Measurements from ENCODE around the gene RAPGEF5.

Gene RAPGEF5

DNA sequence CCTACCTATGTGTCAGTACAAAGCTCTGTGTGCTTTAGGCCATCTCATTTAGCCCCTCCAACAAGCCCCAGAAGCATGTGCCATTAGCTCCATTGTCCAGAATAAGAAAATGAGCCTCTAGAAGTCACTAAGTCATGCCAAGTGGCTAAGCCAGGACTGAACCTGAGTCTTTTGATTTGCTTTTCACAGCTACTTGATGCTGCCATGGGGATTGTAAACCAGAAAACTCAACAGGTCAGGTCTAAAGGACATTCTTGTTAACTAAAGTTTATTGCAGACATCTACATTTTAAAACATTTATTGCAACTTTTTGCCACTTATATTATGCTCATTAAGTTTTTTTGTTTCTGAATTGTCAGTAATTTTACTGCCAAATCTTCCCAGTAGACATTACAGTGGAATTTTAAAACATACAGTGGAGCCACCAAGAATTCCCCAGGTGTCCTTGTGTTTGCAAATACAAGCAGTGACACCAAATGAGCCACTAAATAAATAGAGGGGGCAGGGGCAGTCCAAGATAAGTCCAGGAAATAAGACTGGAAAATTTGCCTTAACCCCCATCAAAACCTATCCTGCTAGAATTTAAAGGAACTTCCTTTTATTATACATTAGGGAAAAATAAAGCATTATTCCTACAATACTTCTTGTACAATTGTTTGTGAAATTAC, 115.9 kb downstream of the RAPGEF5 start:
- TF ChIP-seq EZH2 (optimal IDR thresholded peaks at IDR 0.05; ENCODE audit: low read depth, low read length), result no peak
- Histone ChIP-seq H3K4me2 (ENCODE audit: low read depth, low read length) (no peak overlapping the region), H3K9me3 (replicated peaks; ENCODE audit: insufficient read depth, low read length) (no peaks in the 10 kb centered on the region), H3F3A (ENCODE audit: insufficient read depth, low read length) (no peaks in the 10 kb centered on the region), H3K9me2 (replicated peaks; ENCODE audit: insufficient read depth, low read length) (no peaks in the 10 kb centered on the region), H3K27ac (ENCODE audit: low read length) (no peak overlapping the region), H3K9ac (ENCODE audit: low read length) (no peak overlapping the region), H2AFZ (ENCODE audit: low read length) (no peak overlapping the region), H3K36me3 (replicated peaks; ENCODE audit: insufficient read depth, low read length) (no peaks in the 10 kb centered on the region), H4K20me1 (ENCODE audit: insufficient read depth, low read length) (no peaks in the 10 kb centered on the region), H3K79me2 (ENCODE audit: low read length) (no peaks in the 10 kb centered on the region), H3K27me3 (replicated peaks; ENCODE audit: insufficient read depth, low read length) (no peaks in the 10 kb centered on the region), H3K4me1 (ENCODE audit: low read length) (no peaks in the 10 kb centered on the region), H3K4me3 (ENCODE audit: low read length) (no peak overlapping the region)
- no peak for DNase-seq

DNA sequence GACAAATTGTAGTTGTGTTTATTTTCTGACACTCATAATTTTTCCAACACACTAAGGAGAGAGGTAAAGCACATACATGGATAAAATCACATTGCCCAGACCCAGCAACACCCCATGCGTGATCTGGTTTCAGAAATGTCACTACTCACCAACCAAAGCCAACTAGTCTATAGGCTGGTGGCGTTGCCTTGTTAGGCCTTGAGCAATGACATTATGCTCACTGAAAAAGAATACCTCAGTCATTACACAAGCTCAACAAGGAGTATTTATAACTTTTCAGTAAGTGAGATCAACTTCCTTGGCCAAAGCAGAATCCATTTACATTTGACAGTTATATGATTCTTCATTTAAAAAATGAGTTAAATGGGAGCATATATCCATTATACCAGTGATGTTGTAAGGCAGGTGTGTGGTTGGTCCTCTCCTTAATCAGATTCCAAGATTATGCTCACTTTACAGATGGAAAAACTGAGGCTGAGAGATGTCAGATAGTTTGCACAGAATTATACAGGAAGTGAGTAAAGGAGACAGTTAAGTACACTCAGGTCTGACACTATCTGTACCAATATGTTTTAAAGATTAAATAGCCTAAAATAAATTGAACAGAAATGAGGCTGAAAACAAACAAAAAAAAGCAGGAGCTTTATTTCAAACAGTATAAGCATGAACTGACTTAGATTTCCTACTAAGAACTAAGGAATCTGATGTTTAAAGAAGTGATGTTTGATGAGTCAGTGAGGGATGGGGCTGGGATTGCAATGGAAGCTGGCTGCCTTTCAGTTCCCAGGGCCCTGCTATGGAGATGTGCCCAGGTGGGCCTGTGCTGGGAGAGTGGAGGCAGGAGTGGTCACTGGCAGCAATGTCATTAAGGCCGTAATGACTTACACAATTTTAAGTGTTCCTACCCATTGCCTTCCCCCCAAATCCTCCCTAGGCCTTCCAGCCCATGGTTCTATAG, 118.3 kb downstream of the RAPGEF5 start:
- no peak overlapping the region for H3K9ac ChIP-seq (ENCODE audit: low read length)
- H3K4me1 ChIP-seq (ENCODE audit: low read length), result no peaks in the 10 kb centered on the region
- H3K9me2 ChIP-seq (replicated peaks; ENCODE audit: insufficient read depth, low read length), result no peaks in the 10 kb centered on the region
- H2AFZ ChIP-seq (ENCODE audit: low read length), result no peak overlapping the region
- DNase-seq, result no peak
- no peaks in the 10 kb centered on the region for H4K20me1 ChIP-seq (ENCODE audit: insufficient read depth, low read length)
- H3K4me3 ChIP-seq (ENCODE audit: low read length), result no peak overlapping the region
- no peaks in the 10 kb centered on the region for H3K27me3 ChIP-seq (replicated peaks; ENCODE audit: insufficient read depth, low read length)
- TF ChIP-seq EZH2 (optimal IDR thresholded peaks at IDR 0.05; ENCODE audit: low read depth, low read length) (no peak), EZH2phosphoT487 (IDR thresholded peaks at IDR 0.05; ENCODE audit: low read length) (no peak)
- TF ChIP-seq, protein P1, sequence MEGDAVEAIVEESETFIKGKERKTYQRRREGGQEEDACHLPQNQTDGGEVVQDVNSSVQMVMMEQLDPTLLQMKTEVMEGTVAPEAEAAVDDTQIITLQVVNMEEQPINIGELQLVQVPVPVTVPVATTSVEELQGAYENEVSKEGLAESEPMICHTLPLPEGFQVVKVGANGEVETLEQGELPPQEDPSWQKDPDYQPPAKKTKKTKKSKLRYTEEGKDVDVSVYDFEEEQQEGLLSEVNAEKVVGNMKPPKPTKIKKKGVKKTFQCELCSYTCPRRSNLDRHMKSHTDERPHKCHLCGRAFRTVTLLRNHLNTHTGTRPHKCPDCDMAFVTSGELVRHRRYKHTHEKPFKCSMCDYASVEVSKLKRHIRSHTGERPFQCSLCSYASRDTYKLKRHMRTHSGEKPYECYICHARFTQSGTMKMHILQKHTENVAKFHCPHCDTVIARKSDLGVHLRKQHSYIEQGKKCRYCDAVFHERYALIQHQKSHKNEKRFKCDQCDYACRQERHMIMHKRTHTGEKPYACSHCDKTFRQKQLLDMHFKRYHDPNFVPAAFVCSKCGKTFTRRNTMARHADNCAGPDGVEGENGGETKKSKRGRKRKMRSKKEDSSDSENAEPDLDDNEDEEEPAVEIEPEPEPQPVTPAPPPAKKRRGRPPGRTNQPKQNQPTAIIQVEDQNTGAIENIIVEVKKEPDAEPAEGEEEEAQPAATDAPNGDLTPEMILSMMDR (IDR thresholded peaks at IDR 0.05; ENCODE audit: low read length), result no peak
- H3K9me3 ChIP-seq (replicated peaks; ENCODE audit: insufficient read depth, low read length), result no peaks in the 10 kb centered on the region
- H3K27ac ChIP-seq (ENCODE audit: low read length), result no peak overlapping the region
- H3K4me2 ChIP-seq (ENCODE audit: low read depth, low read length), result no peak overlapping the region
- H3K36me3 ChIP-seq (replicated peaks; ENCODE audit: insufficient read depth, low read length), result no peaks in the 10 kb centered on the region
- H3K79me2 ChIP-seq (ENCODE audit: low read length), result no peaks in the 10 kb centered on the region
- no peaks in the 10 kb centered on the region for H3F3A ChIP-seq (ENCODE audit: insufficient read depth, low read length)

DNA sequence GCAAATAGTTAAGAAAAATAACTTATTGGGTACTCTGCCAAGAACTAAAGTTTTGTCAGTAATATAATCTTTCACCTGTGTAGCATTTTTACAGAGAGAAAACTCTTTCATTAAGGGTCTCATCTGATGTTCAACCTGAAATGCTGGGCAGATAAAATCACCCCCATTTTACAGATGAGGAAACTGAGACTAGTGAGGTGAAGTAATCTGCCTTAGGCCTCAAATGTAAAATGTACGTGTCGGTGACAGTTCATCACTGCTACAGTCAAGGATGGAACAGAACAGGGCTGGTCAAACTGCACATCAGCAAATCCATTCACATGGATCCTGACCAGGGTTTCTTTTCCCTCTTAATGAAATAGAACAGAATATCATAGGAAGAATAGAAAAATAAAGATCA, 121.8 kb downstream of the RAPGEF5 start:
- Histone ChIP-seq H3K9ac (ENCODE audit: low read length) (no peak overlapping the region), H4K20me1 (ENCODE audit: insufficient read depth, low read length) (no peaks in the 10 kb centered on the region), H3K4me3 (ENCODE audit: low read length) (no peak overlapping the region), H3K9me3 (replicated peaks; ENCODE audit: insufficient read depth, low read length) (no peaks in the 10 kb centered on the region), H3K27ac (ENCODE audit: low read length) (no peak overlapping the region), H3K9me2 (replicated peaks; ENCODE audit: insufficient read depth, low read length) (no peaks in the 10 kb centered on the region), H3K4me1 (ENCODE audit: low read length) (no peaks in the 10 kb centered on the region), H3K36me3 (replicated peaks; ENCODE audit: insufficient read depth, low read length) (no peaks in the 10 kb centered on the region), H3K27me3 (replicated peaks; ENCODE audit: insufficient read depth, low read length) (no peaks in the 10 kb centered on the region), H3K79me2 (ENCODE audit: low read length) (no peaks in the 10 kb centered on the region), H3K4me2 (ENCODE audit: low read depth, low read length) (no peak overlapping the region), H2AFZ (ENCODE audit: low read length) (no peak overlapping the region), H3F3A (ENCODE audit: insufficient read depth, low read length) (no peaks in the 10 kb centered on the region)
- no peak for TF ChIP-seq EZH2phosphoT487 (IDR thresholded peaks at IDR 0.05; ENCODE audit: low read length)
- no peak for TF ChIP-seq EZH2 (optimal IDR thresholded peaks at IDR 0.05; ENCODE audit: low read depth, low read length)
- no peak for DNase-seq

DNA sequence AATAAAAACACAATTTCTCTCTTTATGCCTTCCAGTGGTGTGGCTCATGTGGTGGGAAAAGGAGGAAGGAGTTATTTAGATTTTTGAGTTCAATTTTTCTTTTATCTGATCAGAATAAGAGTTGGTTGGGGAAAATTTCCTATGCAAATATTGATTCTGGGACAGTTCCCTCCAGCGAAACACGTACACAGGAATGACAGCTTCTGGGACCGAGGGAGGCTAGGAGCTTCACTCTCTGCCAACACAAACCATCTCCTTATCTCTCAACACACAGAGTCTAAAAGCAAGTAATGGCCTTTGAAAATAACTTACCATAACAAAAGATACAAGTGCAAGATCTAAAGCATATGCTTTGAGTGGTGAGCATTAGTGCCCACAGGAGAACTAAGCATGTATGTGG, 122.7 kb downstream of the RAPGEF5 start:
- H3K27me3 ChIP-seq (replicated peaks; ENCODE audit: insufficient read depth, low read length), result no peaks in the 10 kb centered on the region
- TF ChIP-seq, protein P1 (IDR thresholded peaks at IDR 0.05; ENCODE audit: low read length), result no peak
- TF ChIP-seq EZH2 (optimal IDR thresholded peaks at IDR 0.05; ENCODE audit: low read depth, low read length) (no peak), EZH2phosphoT487 (IDR thresholded peaks at IDR 0.05; ENCODE audit: low read length) (no peak)
- no peaks in the 10 kb centered on the region for H4K20me1 ChIP-seq (ENCODE audit: insufficient read depth, low read length)
- no peak overlapping the region for H3K9ac ChIP-seq (ENCODE audit: low read length)
- H3K4me3 ChIP-seq (ENCODE audit: low read length), result no peak overlapping the region
- no peak for DNase-seq
- no peak overlapping the region for H2AFZ ChIP-seq (ENCODE audit: low read length)
- no peak overlapping the region for H3K4me2 ChIP-seq (ENCODE audit: low read depth, low read length)
- H3K9me2 ChIP-seq (replicated peaks; ENCODE audit: insufficient read depth, low read length), result no peaks in the 10 kb centered on the region
- H3K36me3 ChIP-seq (replicated peaks; ENCODE audit: insufficient read depth, low read length), result no peaks in the 10 kb centered on the region
- H3K4me1 ChIP-seq (ENCODE audit: low read length), result no peaks in the 10 kb centered on the region
- H3K27ac ChIP-seq (ENCODE audit: low read length), result no peak overlapping the region
- H3K9me3 ChIP-seq (replicated peaks; ENCODE audit: insufficient read depth, low read length), result no peaks in the 10 kb centered on the region
- H3F3A ChIP-seq (ENCODE audit: insufficient read depth, low read length), result no peaks in the 10 kb centered on the region
- no peaks in the 10 kb centered on the region for H3K79me2 ChIP-seq (ENCODE audit: low read length)
